DMS 273 (cell line): ENCODE data around the gene KIAA0408.
"Not testable (repeated sequence)": the region's sequence is repeated elsewhere in the genome, so short reads cannot be mapped to it uniquely, and the experiment has no call there.

Experiments used
- DNase-seq: peaks from one replicate; lab custom pipeline; 2025; ENCODE audit not compliant: unreplicated experiment; lab: John Stamatoyannopoulos, UW

KIAA0408 gene

DNA sequence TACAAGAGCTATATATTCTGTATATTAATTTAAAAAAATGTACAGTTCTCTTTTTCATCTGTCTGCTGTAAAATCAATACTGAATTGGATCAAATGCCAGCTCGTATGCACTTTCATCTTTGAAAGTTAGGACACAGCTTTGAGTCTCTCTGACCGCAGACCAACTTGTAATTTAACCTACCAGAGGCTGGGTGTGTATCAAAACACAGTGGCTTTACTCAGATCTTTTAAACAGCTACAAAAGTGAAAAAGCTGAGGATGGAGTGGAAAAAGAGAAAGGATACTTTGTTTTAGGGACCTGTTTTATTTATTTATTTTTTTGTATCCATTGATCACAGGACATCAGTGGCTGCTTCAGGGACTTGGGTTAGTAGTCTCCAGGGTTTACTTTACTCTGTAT, 44.1 kb downstream of the KIAA0408 start:
- no peak for DNase-seq

DNA sequence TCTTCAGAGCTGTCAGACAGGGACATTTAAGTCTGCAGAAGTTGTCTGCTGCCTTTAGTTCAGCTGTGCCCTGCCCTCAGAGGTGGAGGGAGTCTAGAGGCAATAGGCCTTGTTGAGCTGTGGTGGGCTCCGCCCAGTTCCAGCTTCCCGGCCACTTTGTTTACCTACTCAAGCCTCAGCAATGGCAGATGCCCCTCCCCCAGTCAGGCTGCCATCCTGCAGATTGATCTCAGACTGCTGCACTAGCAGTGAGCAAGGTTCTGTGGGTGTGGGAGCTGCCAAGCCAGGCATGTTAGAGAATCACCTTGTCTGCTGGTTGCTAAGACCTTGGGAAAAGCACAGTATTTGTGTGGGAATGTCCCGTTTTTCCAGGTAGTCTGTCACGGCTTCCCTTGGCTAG, 46.1 kb downstream of the KIAA0408 start:
- not testable (repeated sequence) for DNase-seq

DNA sequence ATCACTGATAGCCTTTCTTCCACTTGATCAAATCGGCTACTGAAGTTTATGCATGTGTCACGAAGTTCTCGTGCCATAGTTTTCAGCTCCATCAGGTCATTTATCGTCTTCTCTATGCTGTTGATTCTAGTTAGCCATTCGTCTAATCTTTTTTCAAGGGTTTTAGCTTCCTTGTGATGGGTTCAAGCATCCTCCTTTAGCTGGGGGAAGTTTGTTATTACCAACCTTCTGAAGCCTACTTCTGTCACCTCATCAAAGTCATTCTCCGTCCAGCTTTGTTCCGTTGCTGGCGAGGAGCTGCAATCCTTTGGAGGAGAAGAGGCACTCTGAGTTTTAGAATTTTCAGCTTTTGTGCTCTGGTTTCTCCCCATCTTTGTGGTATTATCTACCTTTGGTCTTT, 47.2 kb downstream of the KIAA0408 start:
- DNase-seq, result not testable (repeated sequence)
